ENCODE measurements around the gene PRKAB1.

DNA sequence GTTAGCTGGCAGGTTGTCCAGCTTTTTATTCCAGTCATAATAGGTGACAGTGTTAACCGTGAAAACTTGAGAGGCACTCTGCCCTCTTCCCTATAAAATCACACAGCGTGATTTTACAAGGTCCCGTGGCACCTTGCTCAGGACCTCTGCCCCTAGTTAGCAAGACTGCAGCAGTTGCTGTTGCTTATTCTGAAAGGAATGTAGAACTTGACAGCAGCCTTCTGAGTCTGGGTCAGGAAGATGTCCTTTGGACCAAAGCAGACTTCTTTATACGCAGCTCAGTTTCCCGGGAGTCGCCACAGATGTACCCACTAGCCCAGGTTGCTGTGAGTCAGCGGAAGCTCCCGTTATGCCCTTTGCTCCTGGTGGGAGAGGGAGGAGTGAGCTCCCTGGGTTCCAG lies 13.2 kb downstream of the PRKAB1 start:
- TF ChIP-seq, protein P1, sequence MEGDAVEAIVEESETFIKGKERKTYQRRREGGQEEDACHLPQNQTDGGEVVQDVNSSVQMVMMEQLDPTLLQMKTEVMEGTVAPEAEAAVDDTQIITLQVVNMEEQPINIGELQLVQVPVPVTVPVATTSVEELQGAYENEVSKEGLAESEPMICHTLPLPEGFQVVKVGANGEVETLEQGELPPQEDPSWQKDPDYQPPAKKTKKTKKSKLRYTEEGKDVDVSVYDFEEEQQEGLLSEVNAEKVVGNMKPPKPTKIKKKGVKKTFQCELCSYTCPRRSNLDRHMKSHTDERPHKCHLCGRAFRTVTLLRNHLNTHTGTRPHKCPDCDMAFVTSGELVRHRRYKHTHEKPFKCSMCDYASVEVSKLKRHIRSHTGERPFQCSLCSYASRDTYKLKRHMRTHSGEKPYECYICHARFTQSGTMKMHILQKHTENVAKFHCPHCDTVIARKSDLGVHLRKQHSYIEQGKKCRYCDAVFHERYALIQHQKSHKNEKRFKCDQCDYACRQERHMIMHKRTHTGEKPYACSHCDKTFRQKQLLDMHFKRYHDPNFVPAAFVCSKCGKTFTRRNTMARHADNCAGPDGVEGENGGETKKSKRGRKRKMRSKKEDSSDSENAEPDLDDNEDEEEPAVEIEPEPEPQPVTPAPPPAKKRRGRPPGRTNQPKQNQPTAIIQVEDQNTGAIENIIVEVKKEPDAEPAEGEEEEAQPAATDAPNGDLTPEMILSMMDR (IDR thresholded peaks at IDR 0.05; ENCODE audit: low read length), result no peak
- no peak for TF ChIP-seq EZH2 (optimal IDR thresholded peaks at IDR 0.05; ENCODE audit: low read depth, low read length)
- TF ChIP-seq EZH2phosphoT487 (IDR thresholded peaks at IDR 0.05; ENCODE audit: low read length), result no peak
